Fibroblast of lung (primary cell): Measurements from ENCODE around the gene IQGAP2.

Experiments
- CTCF ChIP-seq, 2 donors: IDR thresholded peaks in 1 of 2; conservative IDR thresholded peaks in 1 of 2; 1 replicate in 1 of 2; 2 replicates in 1 of 2; pipeline ENCODE4 v1.5.1; 2011 to 2012; ENCODE audit warnings: low read length in 2 of 2, control low read depth in 1 of 2, inconsistent platforms in 1 of 2, low read depth in 1 of 2, mild to moderate bottlenecking in 1 of 2
- EZH2 ChIP-seq: IDR thresholded peaks from 2 replicates; pipeline ENCODE4 v1.5.1; 2012; ENCODE audit warnings: low read length, control low read depth, mild to moderate bottlenecking; ENCODE audit errors: missing control alignments

- TF ChIP-seq EZH2 (no peak), CTCF (conservative IDR thresholded peaks at IDR 0.05 in 1 of 2, IDR thresholded peaks at IDR 0.05 in 1 of 2; ENCODE audit: low read depth in 1 of 2, low read length in 2 of 2) (no peak)
Measured at GRCh38 chr5:76723266-76723665, 320.2 kb downstream of the IQGAP2 start.
